Karpas-422 (cell line): Measurements from ENCODE around the gene ACTN4. TPM values are rescaled to one million over a fixed set of nuclear protein-coding genes. Genes with fewer than 3 reads are reported as not detected.
"Not testable (repeated sequence)": the region's sequence is repeated elsewhere in the genome, so short reads cannot be mapped to it uniquely, and the experiment has no call there.

Source experiments
- DNase-seq: peaks from one replicate; pipeline ENCODE4 v3.0.0-alpha.2; 2015
- H2AFZ ChIP-seq: fragments of 200-600 bp; sonication (generic); 2 replicates; pipeline ENCODE4 v1.6.1; 2014; ENCODE audit warnings: antibody characterized with exemption, low read length, mixed read lengths
- H3K27ac ChIP-seq: fragments of 200-600 bp; sonication (generic); 2 replicates; pipeline ENCODE4 v1.5.1; 2014; ENCODE audit warnings: mild to moderate bottlenecking, low read length, moderate library complexity
- H3K27me3 ChIP-seq: fragments of 200-600 bp; sonication (generic); 2 replicates; pipeline ENCODE4 v1.6.1; 2014; ENCODE audit warnings: low read length, mixed read lengths
- H3K36me3 ChIP-seq: fragments of 200-600 bp; sonication (generic); 2 replicates; pipeline ENCODE4 v1.6.1; 2014; ENCODE audit warnings: low read length, mixed read lengths; ENCODE audit not compliant: insufficient read depth
- H3K4me1 ChIP-seq: fragments of 200-600 bp; sonication (generic); 2 replicates; pipeline ENCODE4 v1.6.1; 2014; ENCODE audit warnings: mild to moderate bottlenecking, low read length, mixed read lengths
- H3K4me2 ChIP-seq: fragments of 200-600 bp; sonication (generic); 2 replicates; pipeline ENCODE4 v1.6.1; 2014; ENCODE audit warnings: low read length, low read depth, mild to moderate bottlenecking; ENCODE audit not compliant: poor library complexity, severe bottlenecking
- H3K4me3 ChIP-seq: fragments of 200-600 bp; sonication (generic); 2 replicates; pipeline ENCODE4 v1.5.1; 2014; ENCODE audit warnings: mild to moderate bottlenecking, antibody characterized with exemption, low read length, mixed read lengths
- H3K79me2 ChIP-seq: fragments of 200-600 bp; sonication (generic); 2 replicates; pipeline ENCODE4 v1.6.1; 2014; ENCODE audit warnings: mild to moderate bottlenecking, low read length, mixed read lengths
- H3K9ac ChIP-seq: fragments of 200-600 bp; sonication (generic); 2 replicates; pipeline ENCODE4 v1.6.0; 2014; ENCODE audit warnings: low read length
- H3K9me2 ChIP-seq: fragments of 200-600 bp; sonication (generic), shearing (Covaris generic); replicated peaks from 2 replicates; pipeline ENCODE4 v1.6.0; 2014; ENCODE audit warnings: mild to moderate bottlenecking, low read length, moderate library complexity; ENCODE audit not compliant: insufficient read depth
- H3K9me3 ChIP-seq: fragments of 300-700, 200-600 bp; sonication (generic); 2 replicates; pipeline ENCODE4 v1.6.1; 2014; ENCODE audit warnings: low read length, mixed read lengths
- H4K20me1 ChIP-seq: fragments of 200-600 bp; sonication (generic); 2 replicates; pipeline ENCODE4 v1.6.1; 2014; ENCODE audit warnings: mild to moderate bottlenecking, antibody characterized with exemption, low read length, low read depth; ENCODE audit not compliant: insufficient read depth
- total RNA-seq: library from RNA; depleted of rRNA; stranded (reverse); fragments of >200 nt; shearing (Covaris generic); gene quantifications from 2 replicates; pipeline ENCODE4 v1.2.3, GENCODE V29; 2014; ENCODE audit warnings: low replicate concordance

ACTN4 gene
- total RNA-seq, 1 experiment from 2014 or later = 54.6 TPM

DNA sequence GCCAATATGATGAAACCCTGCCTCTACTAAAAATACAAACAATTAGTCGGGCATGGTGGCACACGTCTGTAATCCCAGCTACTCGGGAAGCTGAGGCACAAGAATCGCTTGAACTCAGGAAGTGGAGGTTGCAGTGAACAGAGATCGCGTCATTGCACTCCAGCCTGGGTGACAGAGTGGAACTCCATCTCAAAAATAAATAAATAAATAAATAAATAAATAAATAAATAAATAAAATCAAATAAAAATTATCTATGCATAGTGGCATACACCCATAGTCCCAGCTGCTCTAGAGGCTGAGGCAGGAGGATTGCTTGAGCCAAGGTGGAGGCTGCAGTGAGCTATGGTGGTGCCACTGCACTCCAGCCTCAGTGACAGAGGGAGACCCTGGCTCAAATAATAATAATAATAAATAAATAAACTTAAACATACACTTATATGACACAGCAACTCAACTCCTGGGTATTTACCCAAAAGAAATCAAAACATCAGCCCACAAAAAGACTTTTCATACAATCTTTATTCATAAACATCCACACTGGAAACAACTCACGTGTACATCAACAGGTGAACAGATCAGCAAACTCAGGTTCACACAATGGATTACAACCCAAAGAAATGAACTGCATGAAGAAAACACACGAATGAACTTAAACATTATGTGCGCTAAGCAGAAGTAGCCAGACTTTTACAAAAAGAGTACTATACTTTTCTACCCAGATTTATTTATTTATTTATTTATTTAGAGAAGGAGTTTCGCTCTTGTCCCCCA lies 119.0 kb downstream of the ACTN4 start:
- DNase-seq = no peak
- Histone ChIP-seq H3K4me3 (no peak overlapping the region), H3K9ac (no peak overlapping the region), H3K4me1 (peaks cover 6% of the 10 kb centered on the region), H3K27me3 (no peaks in the 10 kb centered on the region), H3K79me2 (no peaks in the 10 kb centered on the region), H3K27ac (no peak overlapping the region), H2AFZ (no peak overlapping the region), H3K4me2 (no peak overlapping the region), H3K9me3 (no peaks in the 10 kb centered on the region), H3K9me2 (no peaks in the 10 kb centered on the region), H3K36me3 (no peaks in the 10 kb centered on the region), H4K20me1 (no peaks in the 10 kb centered on the region)

DNA sequence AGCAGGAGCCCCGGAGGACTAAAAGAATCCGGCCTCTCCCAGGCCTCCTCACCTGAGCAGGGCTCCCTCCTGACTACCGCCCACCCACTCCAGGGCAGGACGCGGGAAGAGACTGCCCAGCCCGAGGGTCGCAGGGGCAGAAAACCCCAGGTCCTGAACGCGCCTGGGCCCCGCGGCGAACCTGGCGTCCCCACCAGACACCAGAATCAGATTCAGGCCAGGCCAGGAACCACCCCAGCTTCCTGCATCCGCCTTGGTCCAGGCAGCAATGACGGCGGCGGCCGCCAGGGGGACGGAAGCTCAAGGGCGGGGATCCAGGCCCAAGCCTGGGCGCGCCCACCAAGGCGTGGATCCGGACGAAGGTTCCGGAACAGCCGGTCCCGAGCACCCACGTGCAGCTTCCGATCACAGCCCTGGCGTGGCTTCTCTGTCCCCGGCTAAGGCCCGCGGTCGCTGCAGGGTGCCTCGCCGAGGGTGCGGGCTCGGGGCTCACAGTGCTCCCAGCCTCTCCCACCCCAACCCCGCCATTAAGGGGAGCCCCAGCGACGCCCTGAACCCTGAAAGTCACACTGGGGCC lies 122.3 kb downstream of the ACTN4 start:
- no peak overlapping the region for H3K27ac ChIP-seq
- H3K4me2 ChIP-seq = no peak overlapping the region
- H3K9me2 ChIP-seq = no peaks in the 10 kb centered on the region
- DNase-seq = peak; percentile 64
- H4K20me1 ChIP-seq = no peaks in the 10 kb centered on the region
- H3K9me3 ChIP-seq = no peaks in the 10 kb centered on the region
- H2AFZ ChIP-seq = 0 out of 2 replicates have a peak overlapping the region, but pooled peaks have one; percentile 25
- H3K4me1 ChIP-seq = no peaks in the 10 kb centered on the region
- no peaks in the 10 kb centered on the region for H3K27me3 ChIP-seq
- no peaks in the 10 kb centered on the region for H3K36me3 ChIP-seq
- no peak overlapping the region for H3K4me3 ChIP-seq
- peak overlapping the region; percentile 41; the same call in 1 of the 2 replicates for H3K9ac ChIP-seq
- H3K79me2 ChIP-seq = no peaks in the 10 kb centered on the region

DNA sequence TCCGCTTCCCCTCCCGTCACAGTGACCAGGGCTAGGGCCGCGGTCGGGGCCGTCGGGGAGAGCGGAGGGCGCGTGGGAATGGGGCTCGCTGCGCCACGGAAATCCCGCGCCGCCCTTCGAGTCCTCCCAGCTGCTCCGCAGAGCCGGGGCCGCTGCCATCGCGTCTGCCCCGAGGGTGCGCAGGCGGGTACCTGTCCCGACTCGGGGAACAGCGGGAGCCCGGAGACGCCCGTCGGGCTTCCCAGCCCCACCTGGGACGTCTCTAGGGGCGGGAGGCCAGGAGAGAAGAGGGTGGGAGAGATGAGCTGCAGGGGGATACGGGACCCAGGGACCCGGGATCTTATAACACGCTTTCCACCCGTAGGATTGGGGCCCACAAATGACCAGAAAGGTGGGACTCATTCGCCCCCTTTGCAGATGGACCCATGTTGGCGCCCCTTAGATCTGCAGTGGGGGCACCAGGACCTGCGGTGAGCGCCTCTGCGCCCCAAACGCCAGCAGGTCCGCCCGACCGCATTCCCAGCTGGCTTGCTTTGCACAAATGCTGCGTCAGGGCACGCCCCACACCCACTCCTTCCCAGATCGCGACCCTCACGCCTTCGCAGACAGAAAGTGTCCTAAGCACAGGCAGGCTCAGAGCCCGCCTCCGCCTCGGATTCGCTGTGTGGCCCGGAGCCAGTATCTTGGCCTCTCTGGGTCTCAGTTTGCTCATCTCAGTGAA lies 122.9 kb downstream of the ACTN4 start:
- H3K4me3 ChIP-seq, H3K27me3 ChIP-seq, H3K4me2 ChIP-seq, H3K9me3 ChIP-seq, H3K4me1 ChIP-seq, H3K9ac ChIP-seq, DNase-seq, H3K36me3 ChIP-seq, H3K9me2 ChIP-seq, H2AFZ ChIP-seq, H3K27ac ChIP-seq, H4K20me1 ChIP-seq, H3K79me2 ChIP-seq: not testable (repeated sequence)

DNA sequence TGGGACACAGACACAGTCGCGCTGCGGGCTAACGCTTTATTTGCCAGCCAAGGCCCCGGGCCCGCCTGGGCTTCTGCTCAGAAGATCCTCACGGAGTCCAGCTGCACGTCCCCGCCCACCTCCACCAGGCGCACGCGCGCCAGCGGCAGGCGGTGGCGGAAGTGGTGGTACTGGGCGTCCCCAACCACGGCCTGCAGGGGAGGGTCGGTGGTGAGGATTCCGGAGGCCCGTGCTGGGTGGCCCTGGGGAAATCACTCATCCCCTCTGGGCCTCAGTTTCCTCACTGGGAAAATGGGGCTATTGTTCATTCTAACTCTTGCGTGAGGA lies 123.5 kb downstream of the ACTN4 start:
- DNase-seq, H2AFZ ChIP-seq, H3K9ac ChIP-seq, H3K4me2 ChIP-seq, H3K9me3 ChIP-seq, H3K79me2 ChIP-seq, H3K36me3 ChIP-seq, H3K4me1 ChIP-seq, H3K27ac ChIP-seq, H3K4me3 ChIP-seq, H3K27me3 ChIP-seq, H3K9me2 ChIP-seq, H4K20me1 ChIP-seq: not testable (repeated sequence)

DNA sequence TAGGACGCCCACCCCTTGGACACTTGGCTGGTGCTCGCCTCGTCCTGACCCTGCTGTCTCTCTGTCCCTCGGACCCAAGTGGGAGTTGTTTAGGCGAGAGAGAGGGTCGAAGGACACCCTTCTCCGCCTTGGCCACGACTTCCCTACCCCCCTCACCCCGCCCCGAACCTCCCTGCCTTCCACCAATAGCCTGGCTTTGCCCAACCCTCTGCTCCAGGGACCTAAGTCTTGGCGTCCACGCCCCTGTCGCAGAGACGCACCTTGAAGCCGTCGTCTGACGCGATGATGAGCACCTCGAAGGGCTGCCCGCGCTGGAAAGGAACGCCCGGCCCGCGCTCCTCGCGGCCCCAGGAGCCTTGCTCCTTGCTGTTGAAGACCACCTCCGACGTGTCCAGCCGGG lies 124.1 kb downstream of the ACTN4 start:
- not testable (repeated sequence) for H3K36me3 ChIP-seq, H3K9ac ChIP-seq, H3K4me3 ChIP-seq, H3K27me3 ChIP-seq, H4K20me1 ChIP-seq, H3K79me2 ChIP-seq, H3K9me2 ChIP-seq, H3K4me1 ChIP-seq, DNase-seq, H3K27ac ChIP-seq, H3K9me3 ChIP-seq, H3K4me2 ChIP-seq, H2AFZ ChIP-seq

DNA sequence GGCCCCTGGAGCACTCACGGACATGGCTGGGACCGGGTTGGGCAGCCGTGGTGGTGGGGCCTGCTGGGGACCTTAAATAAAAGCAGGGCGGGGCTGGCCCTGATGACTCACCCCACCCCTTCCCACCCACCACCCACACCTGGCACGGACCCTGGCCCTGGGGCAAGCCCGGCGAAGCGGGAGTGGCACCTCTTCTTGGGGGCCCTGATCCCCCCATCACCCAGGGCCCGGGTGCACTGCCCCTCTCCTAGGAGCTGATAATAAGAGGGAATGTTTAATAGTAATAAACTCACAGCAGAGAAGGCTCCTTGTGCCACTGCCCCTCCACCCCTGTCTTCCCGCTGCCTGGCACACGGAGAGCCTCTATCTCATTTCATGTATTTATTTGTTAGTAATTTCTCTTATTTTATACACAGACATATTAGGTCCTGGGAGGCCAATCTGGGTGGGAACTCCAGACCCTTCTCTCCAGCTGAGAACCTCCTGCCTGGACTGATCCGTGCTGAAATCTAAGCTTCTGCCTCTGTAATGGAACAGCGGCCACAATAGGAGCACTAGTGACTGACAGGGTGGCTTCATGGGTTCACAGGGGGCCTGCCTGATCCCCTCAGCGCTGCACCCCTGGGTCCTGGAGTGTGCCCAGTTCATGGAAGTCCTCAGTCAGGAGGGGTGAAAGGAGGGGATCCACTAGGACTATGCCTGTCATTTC lies 126.2 kb downstream of the ACTN4 start, which contains the start of gene LGALS7:
LGALS7 (minus strand) TSS at position 49 of the 709 bp plus-strand sequence; CDS start at position 24, 25 bp downstream.
- H3K4me1 ChIP-seq = no peaks in the 10 kb centered on the region
- H3K9ac ChIP-seq = no peak within 1 kb of the TSS
- H3K27me3 ChIP-seq = no peaks in the 10 kb centered on the region
- DNase-seq = no peak
- H3K9me2 ChIP-seq = no peaks in the 10 kb centered on the region
- H3K9me3 ChIP-seq = no peaks in the 10 kb centered on the region
- H4K20me1 ChIP-seq = no peaks in the 10 kb centered on the region
- no peak within 1 kb of the TSS for H3K27ac ChIP-seq
- H3K4me2 ChIP-seq = no peak within 1 kb of the TSS
- H3K79me2 ChIP-seq = no peaks in the 10 kb centered on the region
- H3K4me3 ChIP-seq = no peak within 1 kb of the TSS
- H3K36me3 ChIP-seq = no peaks in the 10 kb centered on the region
- H2AFZ ChIP-seq = no peak within 1 kb of the TSS

DNA sequence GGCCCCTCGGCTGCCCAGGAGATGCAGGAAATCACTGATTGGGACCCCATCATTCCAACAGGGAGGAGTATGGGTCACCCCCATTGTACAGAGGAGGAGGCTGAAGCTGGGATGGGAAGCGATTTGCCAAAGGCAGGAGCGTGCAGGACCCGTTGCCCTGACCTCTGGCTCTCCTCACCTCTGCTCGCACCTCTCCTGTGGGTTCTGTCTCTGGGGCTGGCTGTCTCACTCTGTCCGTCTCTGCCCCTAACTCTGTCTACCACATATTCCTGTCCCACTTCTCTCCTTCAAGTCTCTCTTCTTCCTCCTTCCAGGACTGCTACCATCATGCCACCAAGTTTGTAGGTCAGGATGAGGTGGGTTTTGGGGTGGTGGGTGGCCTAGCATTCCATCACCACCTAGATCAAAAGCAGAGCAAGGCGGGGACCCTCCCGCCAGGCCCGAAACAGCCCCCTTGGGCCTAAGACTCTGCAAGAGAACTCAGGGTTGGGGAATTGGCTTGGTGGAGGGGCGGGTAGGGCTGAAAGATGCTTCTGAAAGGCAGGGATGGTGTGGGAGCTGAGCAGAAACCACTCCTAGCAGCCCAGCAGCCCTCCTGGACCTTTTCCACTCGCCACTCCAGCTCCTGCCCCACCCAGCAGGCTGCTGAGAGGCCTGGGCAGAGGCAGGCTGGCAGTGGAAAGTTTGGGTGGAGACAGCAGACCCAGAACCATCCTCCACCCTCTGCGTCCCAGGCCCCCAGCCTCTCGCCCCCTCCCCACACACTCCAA lies 126.9 kb downstream of the ACTN4 start:
- Histone ChIP-seq H3K9me2 (no peaks in the 10 kb centered on the region), H2AFZ (no peak overlapping the region), H3K9ac (no peak overlapping the region), H3K36me3 (no peaks in the 10 kb centered on the region), H3K27ac (no peak overlapping the region), H3K27me3 (no peaks in the 10 kb centered on the region), H3K4me3 (no peak overlapping the region), H3K9me3 (no peaks in the 10 kb centered on the region), H3K4me1 (no peaks in the 10 kb centered on the region), H3K79me2 (no peaks in the 10 kb centered on the region), H4K20me1 (no peaks in the 10 kb centered on the region), H3K4me2 (no peak overlapping the region)
- DNase-seq = no peak
